Measurements from ENCODE around the gene MYLK. TPM values are rescaled to one million over a fixed set of nuclear protein-coding genes. Genes with fewer than 3 reads are reported as not detected.
"Not testable (repeated sequence)": the region's sequence is repeated elsewhere in the genome, so short reads cannot be mapped to it uniquely, and the experiment has no call there.

MYLK gene
- total and polyA plus RNA-seq, 7 donors: 3.2 to 13.7 (median 5.8) TPM

DNA sequence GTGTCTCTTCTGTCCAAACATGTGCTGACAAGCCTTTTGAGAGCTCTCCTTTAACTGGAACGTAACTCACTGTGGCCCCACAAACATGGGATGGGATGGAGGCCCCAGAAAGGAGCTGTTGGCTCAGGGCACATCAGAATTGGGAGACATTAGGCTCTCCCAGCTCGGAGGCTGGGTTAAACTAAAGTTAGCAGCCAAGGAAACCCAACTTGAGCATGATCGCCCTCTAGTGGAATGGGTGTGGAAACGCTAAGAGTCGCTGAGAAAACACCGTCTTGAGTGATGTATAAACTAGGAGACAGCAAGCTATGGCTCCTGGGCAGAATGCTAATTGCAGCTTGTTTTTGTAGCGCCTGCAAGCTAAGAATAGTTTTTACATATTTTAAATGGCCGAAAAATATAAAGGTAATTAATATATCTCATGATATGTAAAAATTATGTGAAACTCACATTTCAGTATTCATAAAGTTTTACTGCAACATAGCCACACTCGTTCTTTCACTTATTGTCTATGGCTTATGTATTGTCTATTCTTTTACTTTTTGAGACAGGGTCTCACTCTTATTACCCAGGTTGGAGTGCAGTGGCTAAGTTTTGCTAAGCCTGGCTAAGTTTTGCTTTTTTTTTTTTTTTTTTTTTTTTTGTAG is 160.5 kb downstream of the MYLK start:
- no peak overlapping the region for H3K27ac ChIP-seq
- intact Hi-C loops (cut with DNase I): loop anchor here in 1 of 2 donors (5.0 kb wide), 1 partner anchor 71 kb away; no protein-coding TSS in a partner anchor
- H3K4me3 ChIP-seq: no peak overlapping the region
- H3K4me1 ChIP-seq: no peaks in the 10 kb centered on the region
- H3K27me3 ChIP-seq (ENCODE audit: insufficient read depth in 3 of 3, low read length in 2 of 3): peaks cover 0 to 3% (median 0%) of the 10 kb centered on the region in 3 donors
- WGBS, 3 donors: 18 to 23% (median 21%) methylated on average over 9 of the region's 9 CpGs
- H3K9me3 ChIP-seq: no peaks in the 10 kb centered on the region
- DNase-seq (no peak), ATAC-seq (peak; percentile 49 to 79 (median 71))
- peak; percentile 70 for TF ChIP-seq CTCF (IDR thresholded peaks at IDR 0.05)
- H3K36me3 ChIP-seq (ENCODE audit: insufficient read depth in 1 of 2, low read depth in 1 of 2): no peaks in the 10 kb centered on the region

DNA sequence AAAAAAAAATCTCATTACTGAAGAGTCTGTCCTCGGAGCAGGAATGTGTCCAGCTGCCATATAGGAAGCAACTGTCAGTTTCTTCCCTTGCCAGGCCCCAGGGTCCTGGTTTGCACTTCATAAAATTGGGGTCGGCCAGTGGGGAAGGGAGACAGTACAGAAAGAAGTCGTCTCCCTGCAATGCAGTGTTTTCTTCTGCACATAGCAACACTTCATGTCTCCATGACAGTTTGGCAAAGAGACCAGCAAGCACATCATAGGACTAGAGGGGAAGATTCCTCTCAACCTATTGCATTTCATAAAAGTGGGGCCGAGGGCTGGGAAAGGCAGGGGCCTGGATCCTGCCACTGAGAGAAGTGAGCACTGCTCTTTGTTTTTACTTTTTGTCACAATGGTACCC is 161.1 kb downstream of the MYLK start:
- TF ChIP-seq CTCF (IDR thresholded peaks at IDR 0.05): no peak
- intact Hi-C loops (cut with DNase I): loop anchor here in 1 of 2 donors (5.0 kb wide), 1 partner anchor 71 kb away; no protein-coding TSS in a partner anchor
- no peak overlapping the region for H3K4me3 ChIP-seq
- ATAC-seq (no peak), DNase-seq (no peak)
- H3K27me3 ChIP-seq (ENCODE audit: insufficient read depth in 3 of 3, low read length in 2 of 3): peaks cover 0 to 3% (median 0%) of the 10 kb centered on the region in 3 donors
- no peak overlapping the region for H3K27ac ChIP-seq
- no peaks in the 10 kb centered on the region for H3K36me3 ChIP-seq (ENCODE audit: insufficient read depth in 1 of 2, low read depth in 1 of 2)
- no peaks in the 10 kb centered on the region for H3K9me3 ChIP-seq
- H3K4me1 ChIP-seq: no peaks in the 10 kb centered on the region
- WGBS, 3 donors: 69 to 84% (median 70%) methylated on average over 4 of the region's 4 CpGs

DNA sequence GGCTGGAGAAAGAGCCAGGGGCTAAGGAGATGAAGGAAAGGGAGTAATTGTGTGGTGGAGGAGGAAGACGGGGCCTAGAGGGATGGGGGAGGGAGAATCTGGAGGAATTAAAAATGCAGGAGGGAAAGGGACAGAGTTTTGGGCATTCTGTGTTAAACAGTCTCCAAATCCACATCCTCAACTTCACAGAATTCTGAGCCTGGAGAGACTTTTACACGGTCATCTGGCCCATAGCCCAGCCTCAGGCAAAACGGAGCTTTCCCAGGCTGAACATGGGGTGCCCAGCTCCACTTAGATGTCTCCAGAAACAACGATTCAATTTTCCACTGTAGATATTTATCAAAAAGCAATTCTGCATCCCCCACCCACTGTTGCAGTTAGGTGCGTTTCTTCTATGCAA is 161.7 kb downstream of the MYLK start:
- no peak for DNase-seq
- no peaks in the 10 kb centered on the region for H3K4me1 ChIP-seq
- no peaks in the 10 kb centered on the region for H3K36me3 ChIP-seq (ENCODE audit: insufficient read depth in 1 of 2, low read depth in 1 of 2)
- H3K9me3 ChIP-seq: no peaks in the 10 kb centered on the region
- 53 to 64% (median 56%) methylated on average over 5 of the region's 5 CpGs for WGBS, 3 donors
- H3K4me3 ChIP-seq: no peak overlapping the region
- peaks cover 0 to under 1% (median 0%) of the 10 kb centered on the region in 3 donors for H3K27me3 ChIP-seq (ENCODE audit: insufficient read depth in 3 of 3, low read length in 2 of 3)
- H3K27ac ChIP-seq: no peak overlapping the region
- ATAC-seq: no peak
- TF ChIP-seq CTCF (IDR thresholded peaks at IDR 0.05): no peak
- intact Hi-C loops (cut with DNase I): loop anchor here in 1 of 2 donors (5.0 kb wide), 1 partner anchor 70 kb away; no protein-coding TSS in a partner anchor

- Histone ChIP-seq H3K27me3 (ENCODE audit: insufficient read depth in 3 of 3, low read length in 2 of 3) (no peaks in the 10 kb centered on the region), H3K36me3 (ENCODE audit: insufficient read depth in 1 of 2, low read depth in 1 of 2) (no peaks in the 10 kb centered on the region), H3K4me1 (no peaks in the 10 kb centered on the region), H3K27ac (no peak overlapping the region), H3K9me3 (no peaks in the 10 kb centered on the region), H3K4me3 (no peak overlapping the region)
- intact Hi-C loops (cut with DNase I): loop anchor here in 1 of 2 donors (5.0 kb wide), 1 partner anchor 70 kb away; no protein-coding TSS in a partner anchor
- DNase-seq (no peak), ATAC-seq (no peak)
- WGBS, 3 donors: 80 to 86% (median 81%) methylated on average over 9 to 10 of the region's 10 CpGs
- TF ChIP-seq CTCF (IDR thresholded peaks at IDR 0.05): no peak
Measured at GRCh38 chr3:123722021-123722420, 162.1 kb downstream of the MYLK start.

DNA sequence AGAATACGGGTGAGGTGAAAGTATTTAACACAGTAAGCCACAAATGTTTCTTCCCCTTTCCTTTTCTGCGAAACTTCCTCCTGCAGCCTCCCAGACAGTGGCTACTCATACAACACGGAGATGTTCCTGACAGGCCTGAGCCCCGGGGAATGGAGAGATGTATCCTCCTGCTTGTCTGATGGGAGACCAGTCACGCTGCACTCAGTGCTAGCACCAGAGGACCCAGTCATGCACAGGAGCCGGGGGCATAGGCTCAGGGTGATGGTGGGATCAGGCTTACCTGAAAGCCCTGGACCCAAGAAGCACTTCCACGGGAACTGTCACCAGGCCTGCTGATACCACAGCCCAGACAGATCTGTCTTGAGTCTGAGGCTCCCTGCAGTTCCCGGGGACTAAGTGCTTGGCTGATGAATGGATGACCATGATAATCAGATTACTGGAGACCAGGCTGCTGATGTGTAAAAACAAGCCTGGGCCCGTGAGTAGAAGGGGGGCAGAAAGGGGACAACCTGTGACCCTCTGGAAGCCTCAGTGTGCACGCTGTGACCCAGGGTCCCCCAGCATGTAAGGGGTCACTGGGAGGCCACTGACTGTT is 162.9 kb downstream of the MYLK start:
- not testable (repeated sequence) for H3K9me3 ChIP-seq; H3K4me3 ChIP-seq; H3K4me1 ChIP-seq; DNase-seq; H3K27me3 ChIP-seq (ENCODE audit: insufficient read depth in 3 of 3, low read length in 2 of 3); H3K27ac ChIP-seq; H3K36me3 ChIP-seq (ENCODE audit: insufficient read depth in 1 of 2, low read depth in 1 of 2); ATAC-seq
- 57 to 67% (median 62%) methylated on average over 8 to 9 of the region's 10 CpGs for WGBS, 3 donors
- intact Hi-C loops (cut with DNase I): loop anchor here in 1 of 2 donors (5.0 kb wide), 1 partner anchor 69 kb away; no protein-coding TSS in a partner anchor
